Neural cell (in vitro differentiated cells): ENCODE results near the gene ZGLP1. TPM values are rescaled to one million over a fixed set of nuclear protein-coding genes. Genes with fewer than 3 reads are reported as not detected.

Experiments used
- H2AFZ ChIP-seq: fragments of 200-600, 300-800 bp; sonication (generic), shearing (Covaris generic); 2 replicates; pipeline ENCODE4 v1.6.0; 2014; ENCODE audit warnings: low read depth, mild to moderate bottlenecking, antibody characterized with exemption, low read length, moderate library complexity
- H3F3A ChIP-seq: fragments of 200-600 bp; shearing (Covaris generic); 2 replicates; pipeline ENCODE4 v1.6.1; 2016; ENCODE audit warnings: mild to moderate bottlenecking, moderate library complexity, mixed read lengths, antibody characterized with exemption, low read length; ENCODE audit not compliant: insufficient read depth, poor library complexity, severe bottlenecking
- H3K27ac ChIP-seq: fragments of 200-600, 300-800 bp; sonication (generic), shearing (Covaris generic); 2 replicates; pipeline ENCODE4 v1.5.1; 2014; ENCODE audit warnings: mild to moderate bottlenecking, low read length, moderate library complexity
- H3K27me3 ChIP-seq: fragments of 300-800, 200-600 bp; sonication (generic), shearing (Covaris generic); 2 replicates; pipeline ENCODE4 v1.6.0; 2014; ENCODE audit warnings: mild to moderate bottlenecking, low read depth, low read length, moderate library complexity; ENCODE audit not compliant: insufficient read depth
- H3K36me3 ChIP-seq: fragments of 300-800, 200-600 bp; sonication (generic), shearing (Covaris generic); 2 replicates; pipeline ENCODE4 v1.5.1; 2014; ENCODE audit warnings: mild to moderate bottlenecking, antibody characterized with exemption, low read length, moderate library complexity; ENCODE audit not compliant: insufficient read depth
- H3K4me2 ChIP-seq: fragments of 300-800, 200-600 bp; sonication (generic), shearing (Covaris generic); 2 replicates; pipeline ENCODE4 v1.6.0; 2014; ENCODE audit warnings: mild to moderate bottlenecking, low read length
- H3K4me3 ChIP-seq: fragments of 300-800, 200-600 bp; sonication (generic), shearing (Covaris generic); 2 replicates; pipeline ENCODE4 v1.5.1; 2014; ENCODE audit warnings: mild to moderate bottlenecking, low read length, moderate library complexity
- H3K79me2 ChIP-seq: fragments of 200-600 bp; shearing (Covaris generic); replicated peaks from 2 replicates; pipeline ENCODE4 v1.6.0; 2014; ENCODE audit warnings: mild to moderate bottlenecking, low read length, moderate library complexity; ENCODE audit not compliant: insufficient read depth
- H3K9ac ChIP-seq: fragments of 300-800, 200-600 bp; sonication (generic), shearing (Covaris generic); 2 replicates; pipeline ENCODE4 v1.6.1; 2016; ENCODE audit warnings: mild to moderate bottlenecking, low read length, mixed read lengths
- H3K9me2 ChIP-seq: fragments of 200-600 bp; shearing (Covaris generic); 2 replicates; pipeline ENCODE4 v1.6.1; 2016; ENCODE audit warnings: mild to moderate bottlenecking, low read length, mixed read lengths; ENCODE audit not compliant: insufficient read depth
- H3K9me3 ChIP-seq: fragments of 200-600, 300-800 bp; sonication (generic), shearing (Covaris generic); 2 replicates; pipeline ENCODE4 v1.6.1; 2016; ENCODE audit warnings: mild to moderate bottlenecking, mixed run types, low read length, moderate library complexity, mixed read lengths
- H4K20me1 ChIP-seq: fragments of 200-600 bp; shearing (Covaris generic); 2 replicates; pipeline ENCODE4 v1.6.1; 2016; ENCODE audit warnings: mild to moderate bottlenecking, mixed run types; ENCODE audit not compliant: insufficient read depth
- EP300 ChIP-seq: fragments of 450-650 bp; conservative IDR thresholded peaks from 2 replicates; pipeline ENCODE4 v1.6.1; 2014; ENCODE audit warnings: antibody characterized with exemption, mild to moderate bottlenecking, moderate library complexity; ENCODE audit not compliant: poor library complexity, severe bottlenecking
- EZH2 ChIP-seq: fragments of 200-600, 300-800 bp; shearing (Covaris generic), sonication (generic); IDR thresholded peaks from 2 replicates; pipeline ENCODE4 v1.6.1; 2014; ENCODE audit warnings: antibody characterized with exemption, low read length, borderline replicate concordance, mild to moderate bottlenecking; ENCODE audit not compliant: insufficient read depth, poor library complexity, severe bottlenecking
- MXI1 ChIP-seq: fragments of 450-650 bp; conservative IDR thresholded peaks from 2 replicates; pipeline ENCODE4 v1.6.1; 2014; ENCODE audit warnings: antibody characterized with exemption, mild to moderate bottlenecking; ENCODE audit not compliant: poor library complexity, severe bottlenecking
- POLR2AphosphoS5 ChIP-seq: IDR thresholded peaks from 2 replicates; pipeline ENCODE4 v1.6.1; 2012
- REST ChIP-seq: IDR thresholded peaks from 2 replicates; pipeline ENCODE4 v1.6.1; 2012; ENCODE audit warnings: borderline replicate concordance
- TAF1 ChIP-seq: IDR thresholded peaks from 2 replicates; pipeline ENCODE4 v1.6.1; 2012; ENCODE audit warnings: low read depth
- polyA plus RNA-seq: library from polyadenylated mRNA; depleted of rRNA; stranded (reverse); fragments of >200 nt; gene quantifications from 2 replicates; pipeline ENCODE4 v1.2.3, GENCODE V29; 2014

The ZGLP1 gene
- polyA plus RNA-seq, 1 donor from 2014 or later = 22.8 TPM

DNA sequence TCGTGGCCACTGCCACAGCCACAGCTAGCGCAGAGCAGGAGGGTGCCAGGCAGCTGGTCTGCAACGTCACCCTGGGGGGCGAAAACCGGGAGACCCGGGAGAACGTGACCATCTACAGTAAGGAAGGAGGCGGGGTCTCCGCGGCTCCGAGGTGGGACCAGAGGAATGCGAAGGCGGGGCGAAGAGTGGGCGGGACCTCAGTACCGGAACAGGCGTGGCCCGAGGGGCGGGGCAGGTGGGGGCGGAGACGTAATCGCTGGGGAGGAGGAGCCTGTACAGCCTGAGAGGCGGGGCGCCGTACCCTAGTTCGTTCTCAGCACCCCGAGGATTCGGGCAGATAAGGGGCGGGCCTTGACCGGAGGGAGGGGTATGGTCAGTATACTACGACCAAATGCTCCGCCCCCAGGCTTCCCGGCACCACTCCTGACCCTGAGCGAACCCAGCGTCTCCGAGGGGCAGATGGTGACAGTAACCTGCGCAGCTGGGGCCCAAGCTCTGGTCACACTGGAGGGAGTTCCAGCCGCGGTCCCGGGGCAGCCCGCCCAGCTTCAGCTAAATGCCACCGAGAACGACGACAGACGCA, 17.3 kb downstream of the ZGLP1 start:
- Histone ChIP-seq H3K9me2 (no peaks in the 10 kb centered on the region), H3K9ac (no peak overlapping the region), H2AFZ (no peak overlapping the region), H3K36me3 (no peaks in the 10 kb centered on the region), H3K27me3 (peaks cover 98% of the 10 kb centered on the region), H3K79me2 (no peaks in the 10 kb centered on the region), H3K4me3 (peak overlapping the region; percentile 66), H3K27ac (no peak overlapping the region), H3K4me2 (peak overlapping the region; percentile 25), H3F3A (no peaks in the 10 kb centered on the region), H3K9me3 (no peaks in the 10 kb centered on the region), H4K20me1 (no peaks in the 10 kb centered on the region)
- TF ChIP-seq TAF1 (no peak), MXI1 (no peak), EZH2 (peak; percentile 4), POLR2AphosphoS5 (no peak), REST (no peak), EP300 (no peak)

DNA sequence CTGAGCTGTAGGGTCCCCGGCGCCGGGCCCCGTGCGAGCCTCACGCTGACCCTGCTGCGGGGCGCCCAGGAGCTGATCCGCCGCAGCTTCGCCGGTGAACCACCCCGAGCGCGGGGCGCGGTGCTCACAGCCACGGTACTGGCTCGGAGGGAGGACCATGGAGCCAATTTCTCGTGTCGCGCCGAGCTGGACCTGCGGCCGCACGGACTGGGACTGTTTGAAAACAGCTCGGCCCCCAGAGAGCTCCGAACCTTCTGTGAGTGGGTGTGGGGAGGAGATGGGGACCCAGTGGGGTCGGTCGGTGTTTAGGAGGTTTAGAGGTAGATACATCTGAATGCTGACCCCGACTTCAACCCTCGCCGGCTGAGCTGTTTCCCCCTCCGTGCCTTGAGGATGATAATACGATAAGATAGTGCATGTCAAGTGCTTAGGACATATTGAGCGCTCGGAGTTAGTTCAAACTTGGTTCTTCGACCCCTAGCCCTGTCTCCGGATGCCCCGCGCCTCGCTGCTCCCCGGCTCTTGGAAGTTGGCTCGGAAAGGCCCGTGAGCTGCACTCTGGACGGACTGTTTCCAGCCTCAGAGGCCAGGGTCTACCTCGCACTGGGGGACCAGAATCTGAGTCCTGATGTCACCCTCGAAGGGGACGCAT, 17.9 kb downstream of the ZGLP1 start:
- Histone ChIP-seq H3F3A (no peaks in the 10 kb centered on the region), H4K20me1 (no peaks in the 10 kb centered on the region), H3K4me3 (peak overlapping the region; percentile 66), H2AFZ (no peak overlapping the region), H3K27me3 (peaks cover 100% of the 10 kb centered on the region), H3K9me2 (no peaks in the 10 kb centered on the region), H3K79me2 (no peaks in the 10 kb centered on the region), H3K27ac (no peak overlapping the region), H3K9ac (peak overlapping the region; percentile 16), H3K9me3 (no peaks in the 10 kb centered on the region), H3K4me2 (peak overlapping the region; percentile 25), H3K36me3 (no peaks in the 10 kb centered on the region)
- TF ChIP-seq REST (no peak), EZH2 (peak; percentile 5), POLR2AphosphoS5 (no peak)
